Measurements from ENCODE around the gene POLR1H.

The POLR1H gene

DNA sequence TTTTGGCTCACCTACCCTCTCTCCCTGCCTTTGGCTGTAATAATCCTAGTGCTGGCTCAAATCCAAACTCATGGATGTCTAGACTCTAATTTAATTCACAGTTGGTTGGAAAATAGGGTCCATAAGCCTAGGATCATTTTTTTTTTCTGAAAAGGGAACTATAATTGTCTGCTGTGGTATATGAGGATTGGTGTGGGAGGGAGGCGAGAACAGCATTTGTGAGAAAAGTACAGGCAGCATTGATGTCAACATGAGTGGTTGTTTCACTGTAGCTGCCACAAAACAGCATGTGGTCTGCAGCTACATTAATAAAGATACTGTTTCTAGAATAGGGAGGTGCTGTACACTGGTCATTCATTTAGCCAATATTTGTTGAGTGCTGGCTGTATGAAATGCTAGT, 18.6 kb upstream of the POLR1H start:
- no peak for DNase-seq (ENCODE audit: low spot score)
- POLR2A ChIA-PET (ENCODE audit: low non-redundant PET), result no interaction called here
- CTCF ChIA-PET, result no interaction called here
- no peak overlapping the region for H3K27ac ChIP-seq
- TF ChIP-seq, protein P1, sequence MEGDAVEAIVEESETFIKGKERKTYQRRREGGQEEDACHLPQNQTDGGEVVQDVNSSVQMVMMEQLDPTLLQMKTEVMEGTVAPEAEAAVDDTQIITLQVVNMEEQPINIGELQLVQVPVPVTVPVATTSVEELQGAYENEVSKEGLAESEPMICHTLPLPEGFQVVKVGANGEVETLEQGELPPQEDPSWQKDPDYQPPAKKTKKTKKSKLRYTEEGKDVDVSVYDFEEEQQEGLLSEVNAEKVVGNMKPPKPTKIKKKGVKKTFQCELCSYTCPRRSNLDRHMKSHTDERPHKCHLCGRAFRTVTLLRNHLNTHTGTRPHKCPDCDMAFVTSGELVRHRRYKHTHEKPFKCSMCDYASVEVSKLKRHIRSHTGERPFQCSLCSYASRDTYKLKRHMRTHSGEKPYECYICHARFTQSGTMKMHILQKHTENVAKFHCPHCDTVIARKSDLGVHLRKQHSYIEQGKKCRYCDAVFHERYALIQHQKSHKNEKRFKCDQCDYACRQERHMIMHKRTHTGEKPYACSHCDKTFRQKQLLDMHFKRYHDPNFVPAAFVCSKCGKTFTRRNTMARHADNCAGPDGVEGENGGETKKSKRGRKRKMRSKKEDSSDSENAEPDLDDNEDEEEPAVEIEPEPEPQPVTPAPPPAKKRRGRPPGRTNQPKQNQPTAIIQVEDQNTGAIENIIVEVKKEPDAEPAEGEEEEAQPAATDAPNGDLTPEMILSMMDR (conservative IDR thresholded peaks at IDR 0.05; ENCODE audit: low read depth), result no peak

DNA sequence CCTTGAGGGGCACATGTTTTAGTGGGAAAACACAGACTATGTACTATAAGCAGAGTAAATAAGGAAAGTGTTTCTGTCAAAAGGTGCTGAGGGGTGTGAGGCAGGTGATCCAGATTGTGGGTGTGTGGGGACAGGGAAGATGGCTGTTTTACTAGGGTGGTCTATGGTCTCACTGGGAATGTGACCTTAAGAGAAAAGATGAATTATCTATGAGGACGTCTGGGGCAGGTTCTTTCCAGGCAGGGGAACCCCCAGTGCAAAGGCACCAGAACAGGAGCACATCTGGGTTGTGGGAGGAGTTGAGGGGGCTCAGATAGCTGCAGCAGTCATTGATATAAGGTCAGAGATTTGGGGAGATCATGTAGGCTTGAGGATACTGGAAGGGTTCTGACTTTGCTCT, 18.2 kb upstream of the POLR1H start:
- no peak overlapping the region for H3K27ac ChIP-seq
- POLR2A ChIA-PET (ENCODE audit: low non-redundant PET), result no interaction called here
- TF ChIP-seq, protein P1 (conservative IDR thresholded peaks at IDR 0.05; ENCODE audit: low read depth), result no peak
- no peak for DNase-seq (ENCODE audit: low spot score)
- CTCF ChIA-PET, result no interaction called here

DNA sequence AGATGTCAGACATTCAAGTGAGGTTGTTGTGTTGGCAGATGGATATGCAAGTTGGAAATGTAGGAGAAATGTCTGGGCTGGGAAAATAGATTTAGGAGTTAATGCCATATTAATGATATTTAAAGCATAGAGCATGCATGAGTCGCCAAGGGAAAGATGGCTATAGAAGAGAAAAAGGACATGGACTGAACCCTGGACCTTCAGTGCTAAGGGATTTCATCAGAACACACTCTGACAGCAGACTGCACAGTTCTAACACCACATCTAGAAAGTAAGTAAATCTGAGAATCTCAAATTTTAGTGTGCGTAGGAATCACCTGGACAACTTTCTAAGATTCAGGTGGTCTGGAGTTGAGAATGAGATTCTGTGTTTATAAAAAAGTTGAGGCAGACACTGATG, 17.3 kb upstream of the POLR1H start:
- POLR2A ChIA-PET (ENCODE audit: low non-redundant PET), result no interaction called here
- CTCF ChIA-PET, result no interaction called here
- TF ChIP-seq, protein P1 (conservative IDR thresholded peaks at IDR 0.05; ENCODE audit: low read depth), result no peak

DNA sequence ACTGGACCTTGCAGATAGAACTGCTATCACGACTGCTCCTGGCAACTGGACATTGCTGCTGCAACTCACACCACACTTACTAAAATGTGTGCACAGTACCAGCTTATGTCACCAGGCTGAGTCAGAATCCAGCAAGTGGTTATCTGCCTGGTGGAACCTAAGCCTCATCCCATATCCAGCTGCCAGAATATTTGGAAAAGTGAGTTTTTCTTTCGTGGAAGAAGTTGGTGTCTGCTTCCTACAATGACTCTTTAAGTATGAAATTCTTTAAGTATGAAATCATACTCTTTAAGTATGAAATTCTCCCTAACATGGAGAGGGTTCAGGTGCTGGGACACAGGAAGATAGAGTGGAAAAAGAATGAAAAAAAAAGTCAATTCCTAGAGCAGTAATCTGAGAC, 16.4 kb upstream of the POLR1H start:
- no peak overlapping the region for H3K27ac ChIP-seq
- DNase-seq (ENCODE audit: low spot score), result no peak
- TF ChIP-seq, protein P1 (conservative IDR thresholded peaks at IDR 0.05; ENCODE audit: low read depth), result no peak
- ChIA-PET POLR2A (ENCODE audit: low non-redundant PET) (no interaction called here), CTCF (no interaction called here)

More for the DNA sequence above, 17.3 kb upstream of the POLR1H start:
- no peak for DNase-seq (ENCODE audit: low spot score)
- no peak overlapping the region for H3K27ac ChIP-seq

DNA sequence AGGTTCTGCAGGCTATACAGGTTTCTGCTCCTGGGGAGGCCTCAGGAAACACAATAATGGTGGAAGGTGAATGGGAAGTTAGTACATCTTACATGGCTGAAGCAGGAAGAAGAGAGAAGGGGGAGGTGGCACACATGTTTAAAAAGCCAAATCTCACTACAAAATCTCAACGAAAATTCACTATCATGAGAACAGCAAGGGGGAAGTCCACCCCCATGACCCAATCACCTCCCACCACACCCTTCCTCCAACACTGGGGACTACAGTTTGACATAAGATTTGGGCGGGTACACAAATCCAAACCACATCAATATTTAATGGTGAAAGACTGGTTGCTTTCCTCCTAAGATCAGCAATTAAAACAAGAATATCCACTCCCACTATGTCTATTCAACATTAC, 13.8 kb upstream of the POLR1H start:
- CTCF ChIA-PET, result no interaction called here
- TF ChIP-seq, protein P1 (conservative IDR thresholded peaks at IDR 0.05; ENCODE audit: low read depth), result no peak
- no peak for DNase-seq (ENCODE audit: low spot score)
- POLR2A ChIA-PET (ENCODE audit: low non-redundant PET), result no interaction called here
- no peak overlapping the region for H3K27ac ChIP-seq

DNA sequence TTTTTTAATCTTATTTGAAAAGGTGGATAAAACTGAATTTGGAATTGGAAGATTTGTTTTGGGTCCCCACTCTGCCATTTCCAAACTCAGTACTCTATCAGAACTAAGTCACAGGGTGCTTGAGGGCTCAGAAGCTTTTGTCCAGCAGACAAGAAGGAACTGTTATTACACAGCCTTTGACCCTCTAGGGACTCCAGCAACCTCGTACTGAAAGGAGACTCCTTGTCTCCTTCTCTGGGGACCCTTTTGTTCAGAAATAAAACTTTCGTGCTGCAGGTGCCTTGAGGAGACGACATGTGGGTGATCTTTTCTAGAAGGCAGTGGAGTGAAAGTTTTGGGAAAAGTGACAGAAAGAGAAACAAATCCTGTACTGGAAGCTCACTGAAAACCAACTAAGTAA, 7.4 kb upstream of the POLR1H start:
- CTCF ChIA-PET, result no interaction called here
- DNase-seq (ENCODE audit: low spot score), result no peak

More for the DNA sequence above, 7.4 kb upstream of the POLR1H start:
- TF ChIP-seq, protein P1 (conservative IDR thresholded peaks at IDR 0.05; ENCODE audit: low read depth), result no peak
- POLR2A ChIA-PET (ENCODE audit: low non-redundant PET), result interaction anchor here (0.5 kb wide), 1 partner anchor 13 kb away, joined by 3 read pairs; the partner anchor contains the start of gene PPP1R11
- H3K27ac ChIP-seq, result no peak overlapping the region

All from RWPE1 (cell line).